B cell (primary cell): ENCODE data around the gene ST6GALNAC5. TPM values are rescaled to one million over a fixed set of nuclear protein-coding genes. Genes with fewer than 3 reads are reported as not detected.

Source experiments
- ATAC-seq: fragments of 200-7000 bp; cut with Tn5 transposase; one replicate; pipeline ENCODE4 v1.10.0; 2021; ENCODE audit warnings: low read depth, mild to moderate bottlenecking, moderate number of reproducible peaks, moderate library complexity
- CTCF ChIA-PET: fragments of 350-600 bp; sonication (Branson Sonifier 250); formaldehyde crosslinking; loops from one replicate; lab custom pipeline; 2021; ENCODE audit warnings: antibody characterized with exemption, inconsistent platforms; lab: Charles Lee
- POLR2A ChIA-PET: fragments of 350-600 bp; sonication (Branson Sonifier 250); formaldehyde crosslinking; loops from one replicate; lab custom pipeline; 2021; ENCODE audit warnings: antibody characterized with exemption; lab: Charles Lee
- DNase-seq: peaks from one replicate; pipeline ENCODE4 v3.0.0; 2013
- H2AFZ ChIP-seq: 2 replicates; pipeline ENCODE4 v1.6.1; 2012; ENCODE audit warnings: mild to moderate bottlenecking, low read depth, low read length; ENCODE audit not compliant: insufficient read depth, poor library complexity, severe bottlenecking
- H3K27ac ChIP-seq, 2 donors: 1 replicate in 1 of 2; 2 replicates in 1 of 2; pipeline ENCODE4 v1.5.1; 2012 to 2013; ENCODE audit warnings: low read length in 2 of 2, mild to moderate bottlenecking in 2 of 2, moderate library complexity in 1 of 2
- H3K27me3 ChIP-seq, 4 experiments: fragments of 200-600 bp in 1 of 4; sonication (generic) in 1 of 4; replicated peaks in 1 of 4; 1 replicate in 2 of 4; 2 replicates in 2 of 4; pipeline versions ENCODE4 v1.6.1 to v1.7.0; 2013 to 2016; ENCODE audit warnings: low read length in 3 of 4, mild to moderate bottlenecking in 2 of 4, mixed read lengths in 1 of 4, moderate library complexity in 1 of 4; ENCODE audit not compliant: insufficient read depth in 4 of 4, control insufficient read depth in 3 of 4; ENCODE audit errors: control extremely low read depth in 1 of 4
- H3K36me3 ChIP-seq, 2 experiments: replicated peaks in 1 of 2; 1 replicate in 1 of 2; 2 replicates in 1 of 2; pipeline versions ENCODE4 v1.6.1 to v1.7.1; 2013; ENCODE audit warnings: low read length in 1 of 2; ENCODE audit not compliant: insufficient read depth in 2 of 2, control insufficient read depth in 1 of 2; ENCODE audit errors: control extremely low read depth in 1 of 2, extremely low read depth in 1 of 2
- H3K4me1 ChIP-seq, 2 donors: fragments of 200-600 bp in 1 of 2; sonication (generic) in 1 of 2; 1 replicate in 1 of 2; 2 replicates in 1 of 2; pipeline versions ENCODE4 v1.5.1 to v1.6.1; 2013 to 2017; ENCODE audit warnings: low read length in 2 of 2; ENCODE audit not compliant: control insufficient read depth in 2 of 2, insufficient read depth in 2 of 2
- H3K4me2 ChIP-seq: replicated peaks from 2 replicates; pipeline ENCODE3; 2012; ENCODE audit warnings: mild to moderate bottlenecking, low read depth, low read length; ENCODE audit not compliant: poor library complexity, severe bottlenecking
- H3K4me3 ChIP-seq, 5 experiments: fragments of 200-600 bp in 1 of 5; sonication (generic) in 1 of 5; 1 replicate in 3 of 5; 2 replicates in 2 of 5; pipeline versions ENCODE4 v1.5.1 to v1.7.0; 2011 to 2016; ENCODE audit warnings: low read length in 4 of 5, mild to moderate bottlenecking in 4 of 5, low read depth in 2 of 5, control low read depth in 1 of 5, moderate library complexity in 1 of 5; ENCODE audit not compliant: insufficient read depth in 1 of 5; ENCODE audit errors: control extremely low read depth in 1 of 5, extremely low read depth in 1 of 5
- H3K79me2 ChIP-seq: fragments of 200-600 bp; sonication (generic); one replicate; pipeline ENCODE4 v1.6.0; 2016; ENCODE audit warnings: low read length; ENCODE audit not compliant: control insufficient read depth, insufficient read depth
- H3K9ac ChIP-seq: fragments of 200-600 bp; sonication (generic); 2 replicates; pipeline ENCODE4 v1.6.1; 2017; ENCODE audit warnings: mild to moderate bottlenecking, low read length, moderate library complexity
- H3K9me3 ChIP-seq, 3 donors: one replicate each; pipeline versions ENCODE4 v1.6.1 to v1.7.1; 2013; ENCODE audit warnings: low read length in 2 of 3; ENCODE audit not compliant: control insufficient read depth in 2 of 3, insufficient read depth in 1 of 3; ENCODE audit errors: control extremely low read depth in 1 of 3
- H4K20me1 ChIP-seq: 2 replicates; pipeline ENCODE4 v1.6.0; 2012; ENCODE audit warnings: mild to moderate bottlenecking, low read length; ENCODE audit not compliant: insufficient read depth, control insufficient read depth, poor library complexity, severe bottlenecking
- H3K27ac Mint-ChIP-seq: one replicate; pipeline ENCODE4 v1.8.0; 2021; ENCODE audit warnings: mixed read lengths
- H3K27me3 Mint-ChIP-seq: one replicate; pipeline ENCODE4 v1.8.0; 2021; ENCODE audit warnings: mixed read lengths
- H3K4me1 Mint-ChIP-seq: one replicate; pipeline ENCODE4 v1.8.0; 2021; ENCODE audit warnings: mixed read lengths
- H3K4me3 Mint-ChIP-seq: one replicate; pipeline ENCODE4 v1.8.0; 2021; ENCODE audit warnings: mixed read lengths
- H3K9me3 Mint-ChIP-seq: one replicate; pipeline ENCODE4 v1.8.0; 2022; ENCODE audit warnings: mixed read lengths; ENCODE audit not compliant: insufficient read depth
- CTCF ChIP-seq: fragments of 200-600 bp; IDR thresholded peaks from one replicate; pipeline ENCODE4 v1.8.0; 2022; ENCODE audit warnings: antibody characterized with exemption, mild to moderate bottlenecking
- EZH2 ChIP-seq: IDR thresholded peaks from 2 replicates; pipeline ENCODE4 v1.6.1; 2012; ENCODE audit warnings: borderline replicate concordance, low read depth, mild to moderate bottlenecking, moderate library complexity, low read length; ENCODE audit not compliant: insufficient read depth, poor library complexity, severe bottlenecking
- WGBS: methylation state at CpG from one replicate; pipeline ENCODE4 v1.1.5; 2013; ENCODE audit warnings: missing lambda C conversion rate; ENCODE audit not compliant: insufficient coverage; 5-methylcytosine and 5-hydroxymethylcytosine counted together
- intact Hi-C: fragments of 100-400 bp; cut with micrococcal nuclease; formaldehyde crosslinking; loops from one replicate; pipeline ENCODE4 v1.10.0; 2022
- polyA plus RNA-seq: library from polyadenylated mRNA; depleted of rRNA; stranded (reverse); fragments of >200 nt; gene quantifications from 2 replicates; pipeline ENCODE4 v1.2.3, GENCODE V29; 2012
- total RNA-seq, 2 donors: library from RNA; stranded (reverse); fragments of 120-200 nt in 1 of 2; gene quantifications; 1 replicate in 1 of 2; 2 replicates in 1 of 2; pipeline versions ENCODE4 v1.2.3 to v1.2.4, GENCODE V29; 2013 to 2022

The ST6GALNAC5 gene
- total and polyA plus RNA-seq, 2 donors (not counting 1 experiment from before 2014, with no cell fraction given), result not detected

DNA sequence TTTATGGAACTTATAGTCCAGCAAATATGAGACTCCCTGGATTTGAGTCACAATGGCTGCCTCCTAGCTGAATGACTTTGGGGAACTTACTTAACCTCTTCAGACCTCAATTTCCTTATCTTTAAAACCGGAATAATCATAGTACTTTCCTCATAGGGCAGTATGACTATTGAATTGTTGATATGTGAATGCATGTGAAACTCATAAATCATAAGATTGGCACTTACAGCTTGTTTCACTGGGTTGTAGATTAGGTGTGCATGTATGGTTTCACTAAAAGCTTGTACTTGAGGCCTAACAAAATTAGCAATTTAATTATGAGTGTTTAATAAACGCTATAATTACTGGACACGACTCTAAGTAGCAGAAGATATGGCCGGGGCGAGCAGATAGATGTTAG, 72.5 kb downstream of the ST6GALNAC5 start:
- Histone ChIP-seq H3K27ac (no peak overlapping the region), H3K4me1 (no peaks in the 10 kb centered on the region), H2AFZ (no peak overlapping the region), H4K20me1 (no peaks in the 10 kb centered on the region), H3K4me2 (no peak overlapping the region), H3K9ac (no peak overlapping the region), H3K27me3 (no peaks in the 10 kb centered on the region), H3K79me2 (no peaks in the 10 kb centered on the region), H3K9me3 (no peaks in the 10 kb centered on the region), H3K4me3 (no peak overlapping the region), H3K36me3 (no peaks in the 10 kb centered on the region)
- DNase-seq (no peak), ATAC-seq (no peak)
- no peaks in the 10 kb centered on the region for H3K27me3 Mint-ChIP-seq
- no peak overlapping the region for H3K27ac Mint-ChIP-seq
- ChIA-PET CTCF (no interaction called here), POLR2A (no interaction called here)
- WGBS, result 100% methylated on average over 2 of the region's 5 CpGs
- H3K4me1 Mint-ChIP-seq, result no peaks in the 10 kb centered on the region
- TF ChIP-seq EZH2 (no peak), CTCF (no peak)
- H3K9me3 Mint-ChIP-seq, result no peaks in the 10 kb centered on the region
- no peak overlapping the region for H3K4me3 Mint-ChIP-seq
- intact Hi-C loops, result no loop called here

DNA sequence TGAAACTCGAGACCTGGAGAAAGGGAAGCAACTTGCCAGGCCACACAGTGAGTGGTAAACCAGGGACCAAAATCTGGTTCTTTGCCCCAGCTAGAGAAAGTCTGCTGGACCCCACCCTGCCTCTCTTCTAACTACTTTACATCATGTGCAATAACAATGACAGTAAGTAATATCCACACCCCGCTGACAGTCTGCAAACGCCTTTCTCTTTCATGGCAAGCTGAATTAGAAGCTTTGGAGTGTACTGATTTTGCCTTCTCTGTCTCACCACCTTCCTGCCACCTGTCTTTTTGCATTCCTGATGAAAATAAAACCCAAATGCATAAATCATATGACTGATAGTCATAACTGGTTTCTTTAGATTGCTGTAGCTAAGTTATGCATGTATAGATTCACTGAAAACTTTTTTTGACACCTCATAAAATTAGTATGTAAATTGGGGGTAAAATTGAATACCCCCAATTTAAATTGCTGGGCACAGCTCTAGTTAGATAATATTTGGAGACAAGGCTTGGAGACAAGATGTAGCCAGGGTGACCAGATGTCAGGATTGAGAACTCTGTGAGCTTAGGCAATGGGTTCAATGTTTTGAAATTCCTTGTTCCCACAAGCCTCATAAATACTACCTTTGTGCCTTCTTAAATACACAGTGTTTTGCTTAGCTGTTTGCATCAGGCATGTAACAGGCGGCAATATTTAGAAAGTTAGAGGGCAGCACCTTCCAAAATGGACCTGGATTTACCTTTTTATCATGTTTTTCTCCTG, 73.5 kb downstream of the ST6GALNAC5 start:
- Histone ChIP-seq H3K79me2 (no peaks in the 10 kb centered on the region), H3K27me3 (no peaks in the 10 kb centered on the region), H3K27ac (no peak overlapping the region), H2AFZ (no peak overlapping the region), H3K4me2 (no peak overlapping the region), H4K20me1 (no peaks in the 10 kb centered on the region), H3K4me3 (no peak overlapping the region), H3K9ac (no peak overlapping the region), H3K36me3 (no peaks in the 10 kb centered on the region), H3K9me3 (no peaks in the 10 kb centered on the region), H3K4me1 (no peaks in the 10 kb centered on the region)
- WGBS, result 67% methylated on average over 1 of the region's 4 CpGs
- Mint-ChIP-seq H3K9me3 (no peaks in the 10 kb centered on the region), H3K4me1 (no peaks in the 10 kb centered on the region), H3K4me3 (no peak overlapping the region), H3K27me3 (no peaks in the 10 kb centered on the region), H3K27ac (no peak overlapping the region)
- ATAC-seq, result no peak
- DNase-seq, result no peak
- TF ChIP-seq CTCF (no peak), EZH2 (no peak)
- intact Hi-C loops, result no loop called here
- POLR2A ChIA-PET, result no interaction called here
- CTCF ChIA-PET, result no interaction called here
